PC-9 (cell line): ENCODE data around the gene MAMDC4. TPM values are rescaled to one million over a fixed set of nuclear protein-coding genes. Genes with fewer than 3 reads are reported as not detected.
"Not testable (repeated sequence)": the region's sequence is repeated elsewhere in the genome, so short reads cannot be mapped to it uniquely, and the experiment has no call there.

Experiments
- BruUV-seq: library from RNA; stranded (reverse); fragments of 400-500 nt; replicated peaks from 2 replicates; lab custom pipeline; 2021; lab: Mats Ljungman, UMichigan
- CTCF ChIA-PET: fragments of 300-600 bp; sonication (Branson Sonifier 250); formaldehyde crosslinking; loops from one replicate; lab custom pipeline; 2022; ENCODE audit warnings: antibody characterized with exemption; lab: Charles Lee
- POLR2A ChIA-PET: fragments of 300-600 bp; sonication (Branson Sonifier 250); formaldehyde crosslinking; loops from one replicate; lab custom pipeline; 2022; ENCODE audit warnings: antibody characterized with exemption; ENCODE audit not compliant: unreplicated experiment; lab: Charles Lee
- DNase-seq, 2 experiments: peaks; one replicate each; pipeline versions ENCODE4 v3.0.0 to v3.0.0-alpha.2; 2015 to 2022; ENCODE audit warnings: mixed read lengths in 1 of 2
- H2AFZ ChIP-seq: fragments of 200-600 bp; sonication (generic); 2 replicates; pipeline ENCODE4 v1.8.1; 2017; ENCODE audit warnings: antibody characterized with exemption
- H3F3A ChIP-seq: fragments of 200-600 bp; sonication (generic); 2 replicates; pipeline ENCODE4 v1.8.1; 2017; ENCODE audit warnings: antibody characterized with exemption, mild to moderate bottlenecking, low read depth; ENCODE audit not compliant: insufficient read depth
- H3K27ac ChIP-seq: fragments of 200-600 bp; sonication (generic); 2 replicates; pipeline ENCODE4 v1.6.1; 2016; ENCODE audit warnings: mixed run types
- H3K27me3 ChIP-seq: fragments of 200-600 bp; sonication (generic); 2 replicates; pipeline ENCODE4 v1.6.1; 2016; ENCODE audit warnings: low read depth, mixed run types; ENCODE audit not compliant: insufficient read depth
- H3K36me3 ChIP-seq: fragments of 200-600 bp; sonication (generic); 2 replicates; pipeline ENCODE4 v1.6.1; 2016; ENCODE audit warnings: low read depth, mixed run types
- H3K4me1 ChIP-seq: fragments of 200-600 bp; sonication (generic); replicated peaks from 2 replicates; pipeline ENCODE4 v1.6.1; 2016; ENCODE audit warnings: mixed run types; ENCODE audit not compliant: insufficient read depth
- H3K4me2 ChIP-seq: fragments of 200-600 bp; sonication (generic); 2 replicates; pipeline ENCODE4 v1.6.1; 2017; ENCODE audit warnings: mixed run types
- H3K4me3 ChIP-seq: fragments of 200-600 bp; sonication (generic); 2 replicates; pipeline ENCODE4 v1.6.1; 2016; ENCODE audit warnings: mixed run types
- H3K79me2 ChIP-seq: fragments of 200-600 bp; sonication (generic); 2 replicates; pipeline ENCODE4 v1.6.1; 2017; ENCODE audit warnings: low read depth, mixed run types
- H3K9me2 ChIP-seq: fragments of 200-600 bp; sonication (generic); 2 replicates; pipeline ENCODE4 v1.8.1; 2017; ENCODE audit warnings: mild to moderate bottlenecking; ENCODE audit not compliant: insufficient read depth
- H3K9me3 ChIP-seq: fragments of 200-600 bp; sonication (generic); 2 replicates; pipeline ENCODE4 v1.8.1; 2016; ENCODE audit warnings: low read depth; ENCODE audit not compliant: insufficient read depth
- H4K20me1 ChIP-seq: fragments of 200-600 bp; sonication (generic); 2 replicates; pipeline ENCODE4 v1.8.1; 2017; ENCODE audit not compliant: insufficient read depth
- CTCF ChIP-seq: fragments of 200-600 bp; sonication (generic); conservative IDR thresholded peaks from 2 replicates; pipeline ENCODE4 v1.6.1; 2017; ENCODE audit warnings: mixed run types, antibody characterized with exemption, mild to moderate bottlenecking, moderate library complexity
- EZH2 ChIP-seq: fragments of 200-600 bp; sonication (generic); IDR thresholded peaks from 2 replicates; pipeline ENCODE4 v1.8.0; 2017; ENCODE audit warnings: antibody characterized with exemption, low read depth
- intact Hi-C: fragments of 100-400 bp; cut with micrococcal nuclease; formaldehyde crosslinking; loops from one replicate; pipeline ENCODE4 v1.10.0; 2022; ENCODE audit not compliant: unreplicated experiment
- total RNA-seq: library from RNA; stranded (reverse); gene quantifications from 2 replicates; pipeline ENCODE4 v1.2.3, GENCODE V29; 2021

The MAMDC4 gene
- total RNA-seq, 1 experiment from 2014 or later = 9.2 TPM

DNA sequence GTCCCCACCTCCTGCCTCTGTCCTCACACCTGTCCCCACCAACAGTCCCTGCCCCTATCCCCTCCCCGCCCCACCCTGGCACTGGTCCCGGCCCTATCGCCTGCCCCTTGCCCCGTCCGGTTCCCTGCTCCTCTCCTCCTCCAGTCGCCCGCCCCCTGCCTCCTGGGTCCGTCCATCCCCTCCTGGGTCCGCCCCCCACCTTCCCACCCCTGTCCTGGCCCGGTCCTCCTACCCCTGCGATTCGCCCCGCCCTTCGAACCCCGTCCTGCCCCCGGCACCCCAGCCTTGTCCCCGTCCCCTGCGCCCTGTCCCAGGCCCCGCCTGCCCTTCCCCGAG is 13.6 kb downstream of the MAMDC4 start:
- Histone ChIP-seq H3K79me2 (peaks cover 41% of the 10 kb centered on the region), H3K4me1 (peaks cover 16% of the 10 kb centered on the region), H3K36me3 (0 out of 2 replicates have a peak, but pooled peaks cover 8% of the 10 kb centered on the region), H3K4me2 (peak overlapping the region; percentile 97), H3K27me3 (no peaks in the 10 kb centered on the region), H3K9me3 (peaks cover 3% of the 10 kb centered on the region; the same call in 1 of the 2 replicates), H3K9me2 (no peaks in the 10 kb centered on the region), H2AFZ (peak overlapping the region; percentile 68; the same call in 1 of the 2 replicates), H4K20me1 (peaks cover 11% of the 10 kb centered on the region; the same call in 1 of the 2 replicates), H3K4me3 (peak overlapping the region; percentile 98), H3K27ac (peak overlapping the region; percentile 54; the same call in 1 of the 2 replicates), H3F3A (peaks cover 21% of the 10 kb centered on the region; the same call in 1 of the 2 replicates)
- no peak for TF ChIP-seq CTCF
- TF ChIP-seq EZH2 = no peak
- DNase-seq = no peak
- ChIA-PET POLR2A (interaction anchor here (0.7 to 0.8 kb wide), 2 partner anchors 17 to 21 kb away, joined by 5 to 17 read pairs; partner anchors contain the start of gene TRAF2), CTCF (interaction anchor here (0.6 kb wide), 1 partner anchor 45 kb away, joined by 5 read pairs; no protein-coding TSS in a partner anchor)
- no TSS peak for BruUV-seq
- intact Hi-C loops = loop anchor here (1.0 to 5.0 kb wide), 2 partner anchors 17 to 37 kb away; no protein-coding TSS in a partner anchor

- H3K4me3 ChIP-seq = peak overlapping the region; percentile 98
- DNase-seq, H3K27me3 ChIP-seq, CTCF ChIA-PET, H3K9me2 ChIP-seq, POLR2A ChIA-PET, H3K36me3 ChIP-seq: not testable (repeated sequence)
- peaks cover 41% of the 10 kb centered on the region for H3K79me2 ChIP-seq
- peak overlapping the region; percentile 34; the same call in 1 of the 2 replicates for H3K27ac ChIP-seq
- 0 out of 2 replicates have a peak overlapping the region, but pooled peaks have one; percentile 68 for H2AFZ ChIP-seq
- peaks cover 11% of the 10 kb centered on the region for H3K9me3 ChIP-seq
- BruUV-seq = TSS peak; percentile 70
- peaks cover 11% of the 10 kb centered on the region; the same call in 1 of the 2 replicates for H4K20me1 ChIP-seq
- peaks cover 17% of the 10 kb centered on the region; the same call in 1 of the 2 replicates for H3F3A ChIP-seq
- H3K4me1 ChIP-seq = peaks cover 16% of the 10 kb centered on the region
- peak overlapping the region; percentile 97 for H3K4me2 ChIP-seq
- intact Hi-C loops = loop anchor here (1.0 to 5.0 kb wide), 2 partner anchors 15 to 35 kb away; no protein-coding TSS in a partner anchor
These were observed 14.8 kb downstream of the MAMDC4 start for GRCh38 chr9:136866898-136867421.

DNA sequence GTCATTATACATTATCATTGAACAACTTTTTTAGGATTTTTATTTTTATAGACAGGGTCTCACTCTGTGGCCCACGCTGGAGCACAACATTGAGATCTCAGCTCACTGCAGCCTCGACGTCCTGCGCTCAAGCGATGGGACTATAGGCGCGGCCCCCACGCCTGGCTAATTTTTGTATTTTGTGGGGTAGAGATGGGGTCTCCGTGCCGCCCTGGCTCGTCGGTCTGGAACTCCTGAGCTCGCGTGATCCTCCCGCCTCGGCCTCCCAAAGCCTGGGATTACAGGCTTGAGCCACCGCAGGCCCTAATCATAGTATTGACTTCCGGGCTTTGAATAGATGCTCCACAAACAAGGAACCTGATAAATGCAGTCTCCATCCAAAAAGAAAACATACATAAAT is 15.3 kb downstream of the MAMDC4 start:
- peaks cover 14% of the 10 kb centered on the region for H3K9me3 ChIP-seq
- ChIA-PET POLR2A (no interaction called here), CTCF (no interaction called here)
- BruUV-seq = no TSS peak
- no peak overlapping the region for H3K27ac ChIP-seq
- peaks cover 16% of the 10 kb centered on the region for H3K4me1 ChIP-seq
- no peak overlapping the region for H2AFZ ChIP-seq
- peaks cover 11% of the 10 kb centered on the region; the same call in 1 of the 2 replicates for H4K20me1 ChIP-seq
- intact Hi-C loops = loop anchor here (5.0 kb wide), 1 partner anchor 35 kb away; no protein-coding TSS in a partner anchor
- no peaks in the 10 kb centered on the region for H3K27me3 ChIP-seq
- no peaks in the 10 kb centered on the region for H3K9me2 ChIP-seq
- H3K4me2 ChIP-seq = peak overlapping the region; percentile 97
- peaks cover 16% of the 10 kb centered on the region; the same call in 1 of the 2 replicates for H3F3A ChIP-seq
- DNase-seq = no peak
- TF ChIP-seq EZH2 = no peak
- TF ChIP-seq CTCF = no peak
- H3K4me3 ChIP-seq = peak overlapping the region; percentile 98
- H3K79me2 ChIP-seq = peaks cover 41% of the 10 kb centered on the region
- H3K36me3 ChIP-seq = no peaks in the 10 kb centered on the region
